ENCODE data around the gene AKAP10.

- TF ChIP-seq, protein P1, sequence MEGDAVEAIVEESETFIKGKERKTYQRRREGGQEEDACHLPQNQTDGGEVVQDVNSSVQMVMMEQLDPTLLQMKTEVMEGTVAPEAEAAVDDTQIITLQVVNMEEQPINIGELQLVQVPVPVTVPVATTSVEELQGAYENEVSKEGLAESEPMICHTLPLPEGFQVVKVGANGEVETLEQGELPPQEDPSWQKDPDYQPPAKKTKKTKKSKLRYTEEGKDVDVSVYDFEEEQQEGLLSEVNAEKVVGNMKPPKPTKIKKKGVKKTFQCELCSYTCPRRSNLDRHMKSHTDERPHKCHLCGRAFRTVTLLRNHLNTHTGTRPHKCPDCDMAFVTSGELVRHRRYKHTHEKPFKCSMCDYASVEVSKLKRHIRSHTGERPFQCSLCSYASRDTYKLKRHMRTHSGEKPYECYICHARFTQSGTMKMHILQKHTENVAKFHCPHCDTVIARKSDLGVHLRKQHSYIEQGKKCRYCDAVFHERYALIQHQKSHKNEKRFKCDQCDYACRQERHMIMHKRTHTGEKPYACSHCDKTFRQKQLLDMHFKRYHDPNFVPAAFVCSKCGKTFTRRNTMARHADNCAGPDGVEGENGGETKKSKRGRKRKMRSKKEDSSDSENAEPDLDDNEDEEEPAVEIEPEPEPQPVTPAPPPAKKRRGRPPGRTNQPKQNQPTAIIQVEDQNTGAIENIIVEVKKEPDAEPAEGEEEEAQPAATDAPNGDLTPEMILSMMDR (IDR thresholded peaks at IDR 0.05) = no peak
- TF ChIP-seq POLR2A (IDR thresholded peaks at IDR 0.05) = no peak
These were observed 34.6 kb downstream of the AKAP10 start for GRCh38 chr17:19943026-19943425.
